ENCODE data around the gene ATP6V0B. TPM values are rescaled to one million over a fixed set of nuclear protein-coding genes. Genes with fewer than 3 reads are reported as not detected.

Gene ATP6V0B
- total and polyA plus RNA-seq, 10 of the 15 experiments (the other 5 are each of a cell fraction or from before 2014, with no cell fraction given) = 65.3 to 250 (median 144) TPM

DNA sequence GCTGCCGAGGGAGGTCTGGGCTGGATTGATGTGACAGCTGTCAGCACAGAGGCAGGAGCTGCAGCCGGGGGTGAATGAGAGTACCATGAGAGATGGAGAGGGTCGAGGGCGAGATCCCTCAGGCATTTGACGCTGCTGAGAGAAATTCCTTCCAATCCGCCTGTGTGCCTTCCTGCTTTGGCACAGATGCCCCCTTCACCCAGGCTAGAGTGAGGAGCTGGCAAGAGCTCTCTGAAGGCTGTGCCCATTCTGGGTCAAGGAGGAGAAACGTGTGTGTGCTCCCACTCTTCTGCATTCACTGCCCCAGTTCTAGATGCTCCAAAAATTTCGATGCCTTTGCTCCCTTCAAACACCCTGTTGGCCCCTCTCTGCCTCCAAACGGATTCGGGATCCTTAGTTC is 36.4 kb upstream of the ATP6V0B start:
- H3K36me3 ChIP-seq (ENCODE audit: control insufficient read depth in 2 of 2, insufficient read depth in 2 of 2, low read length in 1 of 2) = no peaks in the 10 kb centered on the region
- no peak overlapping the region for H3K9ac ChIP-seq (ENCODE audit: control insufficient read depth, insufficient read depth, low read length)
- POLR2A ChIA-PET = no interaction called here
- in situ Hi-C loops (cut with MboI) (loop anchor here (5.0 kb wide), 1 partner anchor 411 kb away; no protein-coding TSS in a partner anchor), intact Hi-C loops (cut with micrococcal nuclease; ENCODE audit: unreplicated experiment) (no loop called here)
- SMC1A ChIA-PET (ENCODE audit: uncharacterized antibody, unreplicated experiment) = interaction anchor here (8.7 kb wide), 1 partner anchor 172 kb away, joined by 481 read pairs; no protein-coding TSS in a partner anchor
- TF ChIP-seq, protein P1, sequence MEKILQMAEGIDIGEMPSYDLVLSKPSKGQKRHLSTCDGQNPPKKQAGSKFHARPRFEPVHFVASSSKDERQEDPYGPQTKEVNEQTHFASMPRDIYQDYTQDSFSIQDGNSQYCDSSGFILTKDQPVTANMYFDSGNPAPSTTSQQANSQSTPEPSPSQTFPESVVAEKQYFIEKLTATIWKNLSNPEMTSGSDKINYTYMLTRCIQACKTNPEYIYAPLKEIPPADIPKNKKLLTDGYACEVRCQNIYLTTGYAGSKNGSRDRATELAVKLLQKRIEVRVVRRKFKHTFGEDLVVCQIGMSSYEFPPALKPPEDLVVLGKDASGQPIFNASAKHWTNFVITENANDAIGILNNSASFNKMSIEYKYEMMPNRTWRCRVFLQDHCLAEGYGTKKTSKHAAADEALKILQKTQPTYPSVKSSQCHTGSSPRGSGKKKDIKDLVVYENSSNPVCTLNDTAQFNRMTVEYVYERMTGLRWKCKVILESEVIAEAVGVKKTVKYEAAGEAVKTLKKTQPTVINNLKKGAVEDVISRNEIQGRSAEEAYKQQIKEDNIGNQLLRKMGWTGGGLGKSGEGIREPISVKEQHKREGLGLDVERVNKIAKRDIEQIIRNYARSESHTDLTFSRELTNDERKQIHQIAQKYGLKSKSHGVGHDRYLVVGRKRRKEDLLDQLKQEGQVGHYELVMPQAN (conservative IDR thresholded peaks at IDR 0.05) = no peak
- TF ChIP-seq HCFC1 (IDR thresholded peaks at IDR 0.05; ENCODE audit: low read length) (no peak), RB1 (IDR thresholded peaks at IDR 0.05; ENCODE audit: borderline replicate concordance) (no peak)
- H3K9me3 ChIP-seq (replicated peaks; ENCODE audit: control insufficient read depth, insufficient read depth, low read length) = no peaks in the 10 kb centered on the region
- H3K4me1 ChIP-seq (ENCODE audit: control insufficient read depth, insufficient read depth, low read length) = peaks cover 6% of the 10 kb centered on the region
- CTCF ChIA-PET = interaction anchor here (19.3 kb wide), 1 partner anchor 175 kb away, joined by 1117 read pairs; no protein-coding TSS in a partner anchor
- BruUV-seq (replicated peaks) = no TSS peak
- H2AFZ ChIP-seq (ENCODE audit: control insufficient read depth, low read depth, low read length) = no peak overlapping the region
- DNase-seq (ENCODE audit: low read depth, low spot score) (no peak), ATAC-seq (no peak), FAIRE-seq (no peak)
- no peaks in the 10 kb centered on the region for H3K79me2 ChIP-seq (ENCODE audit: control insufficient read depth, insufficient read depth, low read length)
- H3K4me2 ChIP-seq (ENCODE audit: control insufficient read depth, insufficient read depth) = no peak overlapping the region
- H3K27ac ChIP-seq (ENCODE audit: control insufficient read depth, insufficient read depth) = no peak overlapping the region
- no peaks in the 10 kb centered on the region for H3K27me3 ChIP-seq (replicated peaks in 1 of 2; ENCODE audit: control insufficient read depth in 2 of 2, insufficient read depth in 2 of 2, low read length in 1 of 2)
- H3K4me3 ChIP-seq = no peak overlapping the region
- RAD21 ChIA-PET (ENCODE audit: unreplicated experiment) = interaction anchor here (13.3 kb wide), 1 partner anchor 172 kb away, joined by 587 read pairs; no protein-coding TSS in a partner anchor
- WGBS (ENCODE audit: insufficient coverage, insufficient replicate concordance, low lambda C conversion rate, missing lambda C conversion rate) = 65% methylated on average over 10 of the region's 10 CpGs
- no peaks in the 10 kb centered on the region for H4K20me1 ChIP-seq (ENCODE audit: control insufficient read depth, insufficient read depth)

DNA sequence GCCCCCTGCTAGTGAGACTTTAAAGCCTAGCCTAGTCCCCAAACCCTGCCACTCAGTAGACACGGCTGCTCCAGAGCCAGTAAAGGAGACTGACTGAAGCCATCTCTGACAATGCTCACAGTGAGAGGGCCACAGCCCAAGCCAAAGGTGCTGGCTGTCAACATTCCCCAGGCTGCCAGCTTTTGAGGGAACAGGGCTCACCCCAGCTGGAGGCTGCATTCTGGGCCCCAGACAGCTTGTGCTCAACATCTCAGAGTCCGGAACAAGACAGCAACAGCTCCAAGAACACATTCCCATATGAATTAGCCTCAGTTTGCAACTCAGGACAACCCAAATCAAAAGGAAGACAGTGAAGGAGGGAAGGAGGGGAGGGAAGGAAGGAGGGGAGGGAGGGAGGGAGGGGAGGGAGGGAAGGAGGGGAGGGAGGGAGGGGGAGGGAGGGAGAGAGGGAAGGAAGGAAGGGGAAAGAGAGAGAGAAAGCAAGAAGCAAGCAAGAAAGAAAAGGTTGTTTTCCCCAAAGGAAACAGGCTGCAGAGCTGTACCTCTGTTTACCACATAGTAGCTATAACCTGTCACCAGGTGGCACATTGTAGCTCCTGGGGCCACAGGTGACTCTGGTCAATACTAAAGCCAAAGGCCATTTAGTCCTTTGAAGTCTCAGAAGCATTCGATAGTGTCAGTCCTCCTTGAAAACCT is 35.7 kb upstream of the ATP6V0B start:
- H3K27me3 ChIP-seq (replicated peaks in 1 of 2; ENCODE audit: control insufficient read depth in 2 of 2, insufficient read depth in 2 of 2, low read length in 1 of 2) = no peaks in the 10 kb centered on the region
- H3K4me2 ChIP-seq (ENCODE audit: control insufficient read depth, insufficient read depth) = no peak overlapping the region
- POLR2A ChIA-PET = no interaction called here
- no peaks in the 10 kb centered on the region for H4K20me1 ChIP-seq (ENCODE audit: control insufficient read depth, insufficient read depth)
- FAIRE-seq = no peak
- no peaks in the 10 kb centered on the region for H3K9me3 ChIP-seq (replicated peaks; ENCODE audit: control insufficient read depth, insufficient read depth, low read length)
- 100% methylated on average over 3 of the region's 3 CpGs for whole genome bisulfite sequencing (ENCODE audit: insufficient coverage, insufficient replicate concordance, low lambda C conversion rate, missing lambda C conversion rate)
- no peak overlapping the region for H2AFZ ChIP-seq (ENCODE audit: control insufficient read depth, low read depth, low read length)
- RAD21 ChIA-PET (ENCODE audit: unreplicated experiment) = interaction anchor here (13.3 kb wide), 1 partner anchor 172 kb away, joined by 587 read pairs; no protein-coding TSS in a partner anchor
- H3K4me3 ChIP-seq = no peak overlapping the region
- peaks cover 3% of the 10 kb centered on the region for H3K4me1 ChIP-seq (ENCODE audit: control insufficient read depth, insufficient read depth, low read length)
- H3K36me3 ChIP-seq (ENCODE audit: control insufficient read depth in 2 of 2, insufficient read depth in 2 of 2, low read length in 1 of 2) = no peaks in the 10 kb centered on the region
- H3K79me2 ChIP-seq (ENCODE audit: control insufficient read depth, insufficient read depth, low read length) = no peaks in the 10 kb centered on the region
- intact Hi-C loops (cut with micrococcal nuclease; ENCODE audit: unreplicated experiment) = no loop called here
- SMC1A ChIA-PET (ENCODE audit: uncharacterized antibody, unreplicated experiment) = interaction anchor here (0.5 to 8.7 kb wide), 2 partner anchors 62 to 172 kb away, joined by 3 to 481 read pairs; no protein-coding TSS in a partner anchor
- in situ Hi-C loops (cut with MboI) = loop anchor here (5.0 kb wide), 1 partner anchor 412 kb away; no protein-coding TSS in a partner anchor
- BruUV-seq (replicated peaks) = no TSS peak
- H3K9ac ChIP-seq (ENCODE audit: control insufficient read depth, insufficient read depth, low read length) = no peak overlapping the region
- CTCF ChIA-PET = interaction anchor here (1.0 to 19.3 kb wide), 6 partner anchors 9 to 188 kb away, joined by 3 to 1117 read pairs (median 4); no protein-coding TSS in a partner anchor
- H3K27ac ChIP-seq (ENCODE audit: control insufficient read depth, insufficient read depth) = no peak overlapping the region
- no peak for ATAC-seq
- DNase-seq (ENCODE audit: low read depth, low spot score) = no peak
- TF ChIP-seq GATAD2B (conservative IDR thresholded peaks at IDR 0.05; ENCODE audit: low read depth) (no peak), ZZZ3 (IDR thresholded peaks at IDR 0.05; ENCODE audit: control insufficient read depth, insufficient read length, low read depth) (no peak), WRNIP1 (IDR thresholded peaks at IDR 0.05; ENCODE audit: borderline replicate concordance, low read depth, low read length) (no peak), ZNF24 (IDR thresholded peaks at IDR 0.05) (no peak), PAX5 (IDR thresholded peaks at IDR 0.05; ENCODE audit: borderline replicate concordance, low read depth, low read length) (no peak)
- TF ChIP-seq, protein P2, sequence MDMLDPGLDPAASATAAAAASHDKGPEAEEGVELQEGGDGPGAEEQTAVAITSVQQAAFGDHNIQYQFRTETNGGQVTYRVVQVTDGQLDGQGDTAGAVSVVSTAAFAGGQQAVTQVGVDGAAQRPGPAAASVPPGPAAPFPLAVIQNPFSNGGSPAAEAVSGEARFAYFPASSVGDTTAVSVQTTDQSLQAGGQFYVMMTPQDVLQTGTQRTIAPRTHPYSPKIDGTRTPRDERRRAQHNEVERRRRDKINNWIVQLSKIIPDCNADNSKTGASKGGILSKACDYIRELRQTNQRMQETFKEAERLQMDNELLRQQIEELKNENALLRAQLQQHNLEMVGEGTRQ (IDR thresholded peaks at IDR 0.05; ENCODE audit: borderline replicate concordance, low read depth, low read length) = no peak
- TF ChIP-seq, protein P3, sequence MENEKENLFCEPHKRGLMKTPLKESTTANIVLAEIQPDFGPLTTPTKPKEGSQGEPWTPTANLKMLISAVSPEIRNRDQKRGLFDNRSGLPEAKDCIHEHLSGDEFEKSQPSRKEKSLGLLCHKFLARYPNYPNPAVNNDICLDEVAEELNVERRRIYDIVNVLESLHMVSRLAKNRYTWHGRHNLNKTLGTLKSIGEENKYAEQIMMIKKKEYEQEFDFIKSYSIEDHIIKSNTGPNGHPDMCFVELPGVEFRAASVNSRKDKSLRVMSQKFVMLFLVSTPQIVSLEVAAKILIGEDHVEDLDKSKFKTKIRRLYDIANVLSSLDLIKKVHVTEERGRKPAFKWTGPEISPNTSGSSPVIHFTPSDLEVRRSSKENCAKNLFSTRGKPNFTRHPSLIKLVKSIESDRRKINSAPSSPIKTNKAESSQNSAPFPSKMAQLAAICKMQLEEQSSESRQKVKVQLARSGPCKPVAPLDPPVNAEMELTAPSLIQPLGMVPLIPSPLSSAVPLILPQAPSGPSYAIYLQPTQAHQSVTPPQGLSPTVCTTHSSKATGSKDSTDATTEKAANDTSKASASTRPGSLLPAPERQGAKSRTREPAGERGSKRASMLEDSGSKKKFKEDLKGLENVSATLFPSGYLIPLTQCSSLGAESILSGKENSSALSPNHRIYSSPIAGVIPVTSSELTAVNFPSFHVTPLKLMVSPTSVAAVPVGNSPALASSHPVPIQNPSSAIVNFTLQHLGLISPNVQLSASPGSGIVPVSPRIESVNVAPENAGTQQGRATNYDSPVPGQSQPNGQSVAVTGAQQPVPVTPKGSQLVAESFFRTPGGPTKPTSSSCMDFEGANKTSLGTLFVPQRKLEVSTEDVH (IDR thresholded peaks at IDR 0.05; ENCODE audit: low read depth, partially characterized antibody) = no peak

Data from GM12878 (cell line).